Testis (tissue), 2 donors: ENCODE data around the gene ISG20.

Source experiments
- CTCF ChIP-seq, 3 experiments: fragments of 450-650 bp in 2 of 3; fragments of 200-600 bp in 1 of 3; sonication (generic) in 1 of 3; IDR thresholded peaks; one replicate each; pipeline ENCODE4 v1.5.1; 2016 to 2019; ENCODE audit warnings: antibody characterized with exemption in 3 of 3, mild to moderate bottlenecking in 2 of 3, moderate library complexity in 1 of 3
- POLR2A ChIP-seq: fragments of 450-650 bp; IDR thresholded peaks from one replicate; pipeline ENCODE4 v1.6.1; 2017; ENCODE audit warnings: antibody characterized with exemption, mild to moderate bottlenecking, moderate library complexity

- TF ChIP-seq CTCF (IDR thresholded peaks at IDR 0.05) (no peak), POLR2A (no peak)
These were observed 2.8 kb upstream of the ISG20 start for GRCh38 chr15:88636050-88636449.
